SH-SY5Y (cell line): Measurements from ENCODE around the gene CTSD.

Experiments used
- GATA2 ChIP-seq: IDR thresholded peaks from 2 replicates; pipeline ENCODE4 v1.6.1; 2011; ENCODE audit warnings: mild to moderate bottlenecking, low read depth, low read length
- GATA3 ChIP-seq: IDR thresholded peaks from 2 replicates; pipeline ENCODE4 v1.6.1; 2011; ENCODE audit warnings: low read depth, mild to moderate bottlenecking, low read length, moderate library complexity

- TF ChIP-seq GATA2 = no peak
- no peak for TF ChIP-seq GATA3
Measured at GRCh38 chr11:1781593-1781975, 17.9 kb upstream of the CTSD start.
